SH-SY5Y (cell line): Measurements from ENCODE around the gene AGAP2.

ENCODE experiments used
- GATA2 ChIP-seq: IDR thresholded peaks from 2 replicates; pipeline ENCODE4 v1.6.1; 2011; ENCODE audit warnings: mild to moderate bottlenecking, low read depth, low read length
- GATA3 ChIP-seq: IDR thresholded peaks from 2 replicates; pipeline ENCODE4 v1.6.1; 2011; ENCODE audit warnings: low read depth, mild to moderate bottlenecking, low read length, moderate library complexity

GRCh38 chr12:57735952-57736740, 2.4 kb downstream of the AGAP2 start:
- TF ChIP-seq GATA2 (no peak), GATA3 (no peak)
